Thyroid gland (tissue), 4 donors: ENCODE results near the gene VAMP8. TPM values are rescaled to one million over a fixed set of nuclear protein-coding genes. Genes with fewer than 3 reads are reported as not detected.

ENCODE experiments used
- DNase-seq, 2 donors: peaks; one replicate each; pipeline ENCODE4 v3.0.0-alpha.2; 2019
- H3K27ac ChIP-seq, 3 donors: fragments of 200-600 bp; sonication (generic); 1 replicate in 2 of 3; 2 replicates in 1 of 3; pipeline ENCODE4 v1.5.1; 2016 to 2019; ENCODE audit warnings: mild to moderate bottlenecking in 1 of 3, moderate library complexity in 1 of 3
- H3K27me3 ChIP-seq: fragments of 200-600 bp; sonication (generic); one replicate; pipeline ENCODE4 v1.5.1; 2019
- H3K36me3 ChIP-seq, 2 donors: fragments of 200-600 bp; sonication (generic); one replicate each; pipeline ENCODE4 v1.5.1; 2016 to 2019
- H3K4me1 ChIP-seq, 2 donors: fragments of 200-600 bp; sonication (generic); one replicate each; pipeline ENCODE4 v1.5.1; 2017 to 2019
- H3K4me3 ChIP-seq, 3 donors: fragments of 200-600 bp; sonication (generic); replicated peaks in 1 of 3; 1 replicate in 2 of 3; 2 replicates in 1 of 3; pipeline ENCODE4 v1.5.1; 2016; ENCODE audit warnings: mild to moderate bottlenecking in 1 of 3
- H3K9me3 ChIP-seq: fragments of 200-600 bp; sonication (generic); one replicate; pipeline ENCODE4 v1.5.1; 2017
- CTCF ChIP-seq, 6 experiments: fragments of 200-600 bp in 3 of 6; fragments of 450-650 bp in 3 of 6; sonication (generic) in 3 of 6; IDR thresholded peaks; one replicate each; pipeline ENCODE4 v1.5.1; 2016 to 2019; ENCODE audit warnings: antibody characterized with exemption in 6 of 6, mild to moderate bottlenecking in 2 of 6, inconsistent platforms in 1 of 6, moderate library complexity in 1 of 6
- POLR2A ChIP-seq, 2 donors: fragments of 450-650 bp; IDR thresholded peaks; one replicate each; pipeline ENCODE4 v1.6.1; 2017; ENCODE audit warnings: antibody characterized with exemption in 2 of 2, mild to moderate bottlenecking in 2 of 2, moderate library complexity in 1 of 2
- WGBS, 2 donors: methylation state at CpG; one replicate each; pipeline ENCODE4 v1.1.5; 2017; 5-methylcytosine and 5-hydroxymethylcytosine counted together
- intact Hi-C: fragments of 100-400 bp; cut with DNase I; formaldehyde crosslinking; loops from one replicate; pipeline ENCODE4 v1.15.1; 2023
- total RNA-seq, 4 donors: library from RNA; depleted of rRNA; stranded (reverse); fragments of >200 nt; gene quantifications; one replicate each; pipeline ENCODE4 v1.2.3, GENCODE V29; 2016

The VAMP8 gene
- total RNA-seq, 4 donors from 2014 or later: 89.6 to 171 (median 121) TPM

- 59 to 74% methylated on average over 4 of the region's 4 CpGs for WGBS, 2 donors
- H3K27me3 ChIP-seq: no peaks in the 10 kb centered on the region
- TF ChIP-seq CTCF (IDR thresholded peaks at IDR 0.05): no peak
- no peak for TF ChIP-seq POLR2A (IDR thresholded peaks at IDR 0.05)
- peaks cover 3 to 4% of the 10 kb centered on the region in 2 donors for H3K4me1 ChIP-seq
- H3K4me3 ChIP-seq: no peak overlapping the region
- intact Hi-C loops: loop anchor here (2.0 to 10.0 kb wide), 4 partner anchors 118 to 225 kb away; partner anchors contain the start of genes ELMOD3, RETSAT and TGOLN2
- H3K9me3 ChIP-seq: no peaks in the 10 kb centered on the region
- no peak for DNase-seq
- H3K27ac ChIP-seq: no peak overlapping the region
- H3K36me3 ChIP-seq: peaks cover 38 to 40% of the 10 kb centered on the region in 2 donors
Measured at GRCh38 chr2:85549826-85550225, 27.6 kb upstream of the VAMP8 start.

GRCh38 chr2:85550486-85550885 lies 26.9 kb upstream of the VAMP8 start:
- Histone ChIP-seq H3K4me3 (no peak overlapping the region), H3K27ac (no peak overlapping the region), H3K4me1 (peaks cover 3 to 4% of the 10 kb centered on the region in 2 donors), H3K27me3 (no peaks in the 10 kb centered on the region), H3K36me3 (peaks cover 31 to 39% of the 10 kb centered on the region in 2 donors), H3K9me3 (no peaks in the 10 kb centered on the region)
- DNase-seq: no peak
- intact Hi-C loops: loop anchor here (2.0 to 5.0 kb wide), 2 partner anchors 130 to 198 kb away; partner anchors contain the start of genes ELMOD3 and RETSAT
- TF ChIP-seq POLR2A (IDR thresholded peaks at IDR 0.05) (no peak), CTCF (IDR thresholded peaks at IDR 0.05) (no peak)
- 92 to 93% methylated on average over 10 of the region's 10 CpGs for WGBS, 2 donors

- peaks cover 3 to 4% of the 10 kb centered on the region in 2 donors for H3K4me1 ChIP-seq
- WGBS, 2 donors: 63 to 65% methylated on average over 9 of the region's 9 CpGs
- peak; percentile 74 to 98 (median 92) for TF ChIP-seq CTCF (IDR thresholded peaks at IDR 0.05)
- no peak for TF ChIP-seq POLR2A (IDR thresholded peaks at IDR 0.05)
- intact Hi-C loops: loop anchor here (2.0 to 5.0 kb wide), 2 partner anchors 131 to 200 kb away; partner anchors contain the start of genes ELMOD3 and RETSAT
- peaks cover 28 to 31% of the 10 kb centered on the region in 2 donors for H3K36me3 ChIP-seq
- peak overlapping the region in 2 of 3 donors; percentile 8 to 29 for H3K27ac ChIP-seq
- no peaks in the 10 kb centered on the region for H3K27me3 ChIP-seq
- DNase-seq: peak; percentile 87 to 92
- no peaks in the 10 kb centered on the region for H3K9me3 ChIP-seq
- no peak overlapping the region for H3K4me3 ChIP-seq
Measured at GRCh38 chr2:85551698-85552678, 25.4 kb upstream of the VAMP8 start.

- 76 to 85% methylated on average over 6 of the region's 6 CpGs for WGBS, 2 donors
- no peak overlapping the region for H3K27ac ChIP-seq
- no peaks in the 10 kb centered on the region for H3K27me3 ChIP-seq
- H3K4me3 ChIP-seq: no peak overlapping the region
- H3K36me3 ChIP-seq: peaks cover 28 to 31% of the 10 kb centered on the region in 2 donors
- intact Hi-C loops: loop anchor here (5.0 kb wide), 1 partner anchor 201 kb away; the partner anchor contains the start of genes ELMOD3 and RETSAT
- H3K9me3 ChIP-seq: no peaks in the 10 kb centered on the region
- H3K4me1 ChIP-seq: peaks cover 3 to 4% of the 10 kb centered on the region in 2 donors
- TF ChIP-seq CTCF (IDR thresholded peaks at IDR 0.05) (no peak), POLR2A (IDR thresholded peaks at IDR 0.05) (no peak)
- no peak for DNase-seq
Measured at GRCh38 chr2:85553184-85553583, 24.2 kb upstream of the VAMP8 start.
